Keratinocyte (primary cell): Measurements from ENCODE around the gene SIGLEC11.

ENCODE experiments used
- EZH2 ChIP-seq: IDR thresholded peaks from one replicate; pipeline ENCODE4 v1.6.1; 2012; ENCODE audit warnings: inconsistent platforms, mild to moderate bottlenecking, low read length, moderate library complexity
- TF ChIP-seq, protein P1 (sequence below), 3 experiments: IDR thresholded peaks in 1 of 3; conservative IDR thresholded peaks in 1 of 3; optimal IDR thresholded peaks in 1 of 3; 2 replicates in 2 of 3; 3 replicates in 1 of 3; pipeline versions ENCODE3 to v1.5.1; 2011; ENCODE audit warnings: low read length in 3 of 3, mild to moderate bottlenecking in 3 of 3, moderate library complexity in 2 of 3, control low read depth in 1 of 3, inconsistent platforms in 1 of 3; ENCODE audit not compliant: insufficient read depth in 2 of 3; ENCODE audit errors: extremely low read depth in 1 of 3

DNA sequence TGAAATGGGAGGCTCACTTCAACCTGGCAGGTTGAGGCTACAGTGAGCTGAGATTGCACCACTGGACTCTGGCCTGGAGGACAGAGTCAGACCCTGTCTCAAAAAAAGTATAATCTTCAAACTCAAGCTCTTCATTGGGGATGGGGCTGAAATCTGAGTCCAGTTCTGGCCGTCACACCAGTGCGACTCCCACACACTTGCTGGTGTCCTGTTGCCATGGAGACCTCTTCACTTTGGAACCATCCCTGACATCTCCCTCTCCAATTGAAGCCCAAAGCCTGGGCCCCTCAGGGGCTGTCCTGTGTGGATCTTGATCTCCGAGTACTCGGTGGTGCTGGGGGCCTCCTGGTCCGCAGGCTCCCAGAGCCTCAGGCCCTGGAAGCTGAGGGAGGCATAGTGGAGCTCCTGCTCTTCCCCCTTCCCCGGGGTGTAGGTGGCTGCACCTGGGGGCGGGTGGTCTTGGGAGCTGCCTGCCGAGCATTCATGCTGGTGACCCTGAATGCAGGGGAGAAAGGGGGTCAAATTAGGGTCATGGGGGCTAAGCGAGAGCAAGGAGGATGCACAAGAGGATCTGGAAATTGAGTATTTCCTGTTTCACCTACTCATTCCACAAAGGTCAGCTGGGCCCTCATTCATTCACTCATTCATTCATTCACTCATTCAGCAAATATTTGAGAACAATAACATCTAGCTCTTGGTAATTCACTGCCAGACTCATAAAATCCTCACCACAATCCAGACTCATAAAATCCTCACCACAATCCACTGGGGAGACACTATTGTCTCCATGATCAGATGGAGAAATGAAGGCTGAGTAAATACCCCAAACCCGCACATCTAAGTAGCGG is 11.0 kb downstream of the SIGLEC11 start:
- TF ChIP-seq, protein P1, sequence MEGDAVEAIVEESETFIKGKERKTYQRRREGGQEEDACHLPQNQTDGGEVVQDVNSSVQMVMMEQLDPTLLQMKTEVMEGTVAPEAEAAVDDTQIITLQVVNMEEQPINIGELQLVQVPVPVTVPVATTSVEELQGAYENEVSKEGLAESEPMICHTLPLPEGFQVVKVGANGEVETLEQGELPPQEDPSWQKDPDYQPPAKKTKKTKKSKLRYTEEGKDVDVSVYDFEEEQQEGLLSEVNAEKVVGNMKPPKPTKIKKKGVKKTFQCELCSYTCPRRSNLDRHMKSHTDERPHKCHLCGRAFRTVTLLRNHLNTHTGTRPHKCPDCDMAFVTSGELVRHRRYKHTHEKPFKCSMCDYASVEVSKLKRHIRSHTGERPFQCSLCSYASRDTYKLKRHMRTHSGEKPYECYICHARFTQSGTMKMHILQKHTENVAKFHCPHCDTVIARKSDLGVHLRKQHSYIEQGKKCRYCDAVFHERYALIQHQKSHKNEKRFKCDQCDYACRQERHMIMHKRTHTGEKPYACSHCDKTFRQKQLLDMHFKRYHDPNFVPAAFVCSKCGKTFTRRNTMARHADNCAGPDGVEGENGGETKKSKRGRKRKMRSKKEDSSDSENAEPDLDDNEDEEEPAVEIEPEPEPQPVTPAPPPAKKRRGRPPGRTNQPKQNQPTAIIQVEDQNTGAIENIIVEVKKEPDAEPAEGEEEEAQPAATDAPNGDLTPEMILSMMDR (optimal IDR thresholded peaks at IDR 0.05 in 1 of 3, IDR thresholded peaks at IDR 0.05 in 1 of 3, conservative IDR thresholded peaks at IDR 0.05 in 1 of 3; ENCODE audit: extremely low read depth in 1 of 3, insufficient read depth in 2 of 3, low read length in 3 of 3), result no peak
- TF ChIP-seq EZH2, result no peak
